HG02798 (cell line): ENCODE measurements around the gene CDKL4.
A peak's percentile ranks its signal among the peaks of the same experiment; 100 is the strongest.
"Not testable (repeated sequence)": the region's sequence is repeated elsewhere in the genome, so short reads cannot be mapped to it uniquely, and the experiment has no call there.

Experiments
- ATAC-seq: cut with Tn5 transposase; IDR thresholded peaks from one replicate; pipeline ENCODE4 v1.9.1; 2021; ENCODE audit warnings: mild to moderate bottlenecking; ENCODE audit not compliant: unreplicated experiment, poor library complexity

CDKL4 gene

GRCh38 chr2:39146630-39147029, 97.1 kb downstream of the CDKL4 start:
- ATAC-seq = no peak

- no peak for ATAC-seq
These were observed 97.8 kb downstream of the CDKL4 start for GRCh38 chr2:39145906-39146421.

- ATAC-seq = no peak
These were observed 99.4 kb downstream of the CDKL4 start for GRCh38 chr2:39144416-39144815.

GRCh38 chr2:39142904-39143605, 100.7 kb downstream of the CDKL4 start:
- no peak for ATAC-seq

- no peak for ATAC-seq
These were observed 102.2 kb downstream of the CDKL4 start for GRCh38 chr2:39141334-39142271.

- not testable (repeated sequence) for ATAC-seq
These were observed 102.8 kb downstream of the CDKL4 start for GRCh38 chr2:39140948-39141333.

- no peak for ATAC-seq
These were observed 103.4 kb downstream of the CDKL4 start for GRCh38 chr2:39140322-39140847.

- ATAC-seq = no peak
These were observed 104.1 kb downstream of the CDKL4 start for GRCh38 chr2:39139511-39140237.

- ATAC-seq = no peak
These were observed 104.9 kb downstream of the CDKL4 start for GRCh38 chr2:39138837-39139211.

GRCh38 chr2:39138187-39138836, 105.5 kb downstream of the CDKL4 start:
- ATAC-seq = not testable (repeated sequence)

- no peak for ATAC-seq
These were observed 107.0 kb downstream of the CDKL4 start for GRCh38 chr2:39136799-39137198.

GRCh38 chr2:39135690-39136259, 108.0 kb downstream of the CDKL4 start:
- ATAC-seq = no peak

GRCh38 chr2:39133215-39133851, 110.4 kb downstream of the CDKL4 start:
- no peak for ATAC-seq

GRCh38 chr2:39128919-39129391, 114.8 kb downstream of the CDKL4 start:
- peak; percentile 53 for ATAC-seq

- ATAC-seq = peak; percentile 43
These were observed 115.8 kb downstream of the CDKL4 start for GRCh38 chr2:39127973-39128372.
